DND-41 (cell line): ENCODE results near the gene TLE1.

ENCODE experiments used
- CTCF ChIP-seq: IDR thresholded peaks from 2 replicates; pipeline ENCODE4 v1.5.1; 2012; ENCODE audit warnings: borderline replicate concordance, low read length, moderate library complexity, mild to moderate bottlenecking; ENCODE audit not compliant: poor library complexity, severe bottlenecking; ENCODE audit errors: extremely low read depth
- EZH2 ChIP-seq: IDR thresholded peaks from 3 replicates; pipeline ENCODE4 v1.6.1; 2012; ENCODE audit warnings: borderline replicate concordance, low read depth, mild to moderate bottlenecking, moderate library complexity, low read length, inconsistent platforms; ENCODE audit not compliant: severe bottlenecking

GRCh38 chr9:81608289-81608657 is 81.1 kb downstream of the TLE1 start:
- TF ChIP-seq CTCF (no peak), EZH2 (no peak)
